GM18868 (cell line): Measurements from ENCODE around the gene C5orf47.
"Not testable (repeated sequence)": the region's sequence is repeated elsewhere in the genome, so short reads cannot be mapped to it uniquely, and the experiment has no call there.

Source experiments
- ATAC-seq: cut with Tn5 transposase; IDR thresholded peaks from one replicate; pipeline ENCODE4 v1.9.1; 2021; ENCODE audit warnings: mild to moderate bottlenecking, moderate library complexity; ENCODE audit not compliant: unreplicated experiment

Gene C5orf47

DNA sequence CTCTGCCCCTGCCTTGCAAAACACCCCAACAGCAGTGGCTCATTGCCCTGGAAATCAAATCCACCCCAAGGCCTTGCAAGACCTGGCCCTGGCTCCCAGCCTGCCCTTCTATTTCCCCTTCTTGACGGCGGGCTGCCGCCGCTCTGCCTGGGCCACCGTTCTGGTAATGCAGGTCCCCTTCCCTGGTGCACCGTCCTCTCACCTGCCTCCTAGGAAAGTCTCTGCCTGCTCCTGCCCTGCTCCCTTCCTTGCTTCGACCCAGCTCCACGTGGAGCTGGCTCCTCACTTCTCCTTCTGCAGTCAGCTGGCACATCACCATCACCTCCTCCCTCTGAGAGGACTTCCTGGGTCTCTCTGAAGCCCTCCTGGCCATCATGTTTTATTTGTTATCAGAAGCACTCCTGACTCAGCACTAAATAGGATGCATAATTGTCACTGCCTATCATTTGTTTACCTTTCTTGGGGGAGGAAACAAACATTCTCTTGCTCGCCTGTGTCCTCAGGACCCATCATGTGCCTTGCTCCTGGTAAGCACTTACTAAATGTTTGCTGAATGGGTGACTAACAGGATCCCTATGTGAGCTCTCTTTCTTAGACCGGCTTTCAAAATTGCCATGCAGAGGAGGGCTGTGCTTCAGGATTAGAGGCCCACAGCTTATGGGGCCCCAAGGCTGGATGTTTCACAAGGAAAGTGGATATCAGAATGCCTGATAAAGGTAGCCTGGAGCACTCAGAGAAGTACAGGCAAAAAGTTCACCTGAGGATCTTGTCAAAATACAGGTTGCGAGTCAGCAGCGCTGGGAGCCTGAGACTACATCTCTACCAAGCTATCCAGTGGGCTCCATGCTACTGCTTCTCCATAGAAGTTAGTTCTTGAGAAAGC is 19.6 kb upstream of the C5orf47 start:
- ATAC-seq, result no peak

DNA sequence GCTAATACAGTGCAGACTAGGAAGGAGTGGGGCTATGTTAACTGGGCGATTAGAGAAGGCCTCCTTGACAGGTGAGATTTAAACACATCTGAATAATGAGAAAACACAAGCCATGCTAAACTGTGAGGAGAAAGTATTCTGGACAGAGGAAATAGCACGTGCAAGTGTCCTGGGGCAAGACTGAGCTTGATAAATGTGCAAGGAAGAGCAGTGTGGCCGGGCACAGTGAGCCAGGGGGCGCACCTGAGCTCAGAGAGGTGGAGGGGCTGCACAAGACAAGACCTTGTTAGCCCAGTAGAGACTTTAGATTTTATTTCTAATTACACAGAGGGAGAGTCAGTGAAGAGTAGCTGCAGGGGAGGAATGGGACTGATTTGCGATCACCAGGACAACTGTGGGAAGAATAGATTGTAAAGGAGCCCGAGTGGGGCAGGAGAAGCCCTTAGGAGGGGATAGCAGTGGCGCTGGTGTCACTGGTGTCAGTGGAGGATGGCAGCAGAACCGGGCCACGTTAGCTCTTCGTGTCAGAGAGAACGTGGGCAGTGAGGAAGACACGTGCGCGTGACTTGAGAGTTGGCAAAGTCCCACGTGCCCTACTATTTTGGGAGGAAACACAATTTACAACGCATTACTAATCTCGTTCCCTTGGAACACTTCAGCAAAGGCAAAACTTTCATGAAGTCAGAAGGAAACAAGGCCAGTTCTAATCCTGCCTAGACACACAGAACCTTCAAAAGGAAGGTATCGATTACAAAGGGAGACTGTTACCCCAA is 17.9 kb upstream of the C5orf47 start:
- ATAC-seq, result no peak

DNA sequence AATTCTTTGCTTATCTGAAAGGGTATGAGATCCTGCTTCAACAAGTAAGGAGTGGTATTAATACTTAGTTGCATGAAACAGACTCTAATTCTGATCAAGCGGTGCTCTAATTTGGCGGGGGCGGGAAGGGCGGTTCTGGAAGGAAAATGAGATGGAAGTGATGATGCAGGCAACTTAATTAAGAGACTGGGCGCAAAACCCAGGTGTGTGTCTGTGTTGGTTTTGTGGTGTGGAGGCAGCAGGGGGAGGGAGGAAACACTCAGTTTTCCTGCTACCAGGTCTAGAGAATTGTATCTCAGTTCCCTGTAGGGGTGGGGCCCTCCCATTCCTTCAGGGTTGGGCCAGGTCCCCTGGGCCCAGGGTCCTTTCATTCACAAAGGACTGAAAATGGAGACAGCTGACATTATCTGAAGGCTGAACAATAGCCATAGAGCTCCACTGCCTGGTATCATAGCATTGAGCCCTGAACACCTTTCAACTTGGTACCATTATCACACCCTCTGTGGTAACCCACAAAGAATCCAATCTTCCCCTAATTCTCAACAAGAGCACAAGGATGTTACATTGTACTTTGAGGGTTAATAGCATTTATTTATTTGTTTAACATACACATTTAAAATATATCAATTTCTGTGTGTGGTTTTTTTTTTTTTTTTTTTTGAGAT is 17.2 kb upstream of the C5orf47 start:
- ATAC-seq, result no peak

DNA sequence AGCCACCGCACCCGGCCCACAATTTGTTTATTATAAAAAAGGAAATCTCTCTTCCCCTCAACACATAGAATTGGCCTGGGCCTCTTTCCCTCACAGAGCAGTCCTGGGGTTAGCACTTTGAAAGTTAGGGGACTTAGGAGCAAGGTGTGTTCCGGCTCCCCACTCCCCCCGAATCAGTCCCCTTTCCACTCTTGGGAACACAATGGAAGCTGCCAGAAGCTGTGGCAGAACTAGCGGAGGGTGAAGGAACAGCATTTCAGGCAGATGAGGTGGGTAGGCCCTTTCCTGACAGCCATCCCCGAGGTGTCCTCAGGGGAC is 16.4 kb upstream of the C5orf47 start:
- no peak for ATAC-seq

DNA sequence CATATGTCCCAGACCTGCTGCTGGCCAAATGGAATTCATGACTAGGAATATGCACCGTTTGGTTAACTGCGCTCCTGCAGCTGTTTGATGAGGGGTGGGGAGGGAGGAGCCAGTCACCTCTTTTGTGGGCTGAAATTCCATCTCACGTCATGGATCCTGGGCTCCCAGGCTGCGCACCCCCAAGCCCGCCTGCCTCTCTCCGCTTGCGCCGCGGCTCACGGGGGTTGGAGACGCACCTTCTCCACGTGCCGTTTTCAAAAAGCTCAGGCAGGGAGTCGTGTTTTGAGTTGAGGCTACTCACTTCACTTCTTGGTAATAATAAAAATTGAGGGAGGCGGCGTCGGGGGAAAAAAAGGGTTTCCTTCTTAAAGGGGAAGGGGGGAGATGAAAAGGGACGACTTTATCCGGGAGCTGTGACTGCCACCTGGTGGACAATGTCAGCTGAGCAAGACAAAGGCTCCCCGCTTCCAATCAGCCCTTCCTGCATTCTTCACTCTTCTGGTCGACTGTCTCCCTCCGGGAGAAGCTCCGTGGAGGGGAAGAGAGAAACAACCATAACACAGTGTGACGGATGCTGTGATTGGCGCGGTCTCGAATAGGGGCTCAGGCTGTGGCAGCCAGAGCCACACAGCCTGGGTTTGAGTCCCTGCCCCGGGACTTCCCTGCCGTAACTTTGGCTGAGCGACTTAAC is 15.9 kb upstream of the C5orf47 start:
- peak; percentile 84 for ATAC-seq

DNA sequence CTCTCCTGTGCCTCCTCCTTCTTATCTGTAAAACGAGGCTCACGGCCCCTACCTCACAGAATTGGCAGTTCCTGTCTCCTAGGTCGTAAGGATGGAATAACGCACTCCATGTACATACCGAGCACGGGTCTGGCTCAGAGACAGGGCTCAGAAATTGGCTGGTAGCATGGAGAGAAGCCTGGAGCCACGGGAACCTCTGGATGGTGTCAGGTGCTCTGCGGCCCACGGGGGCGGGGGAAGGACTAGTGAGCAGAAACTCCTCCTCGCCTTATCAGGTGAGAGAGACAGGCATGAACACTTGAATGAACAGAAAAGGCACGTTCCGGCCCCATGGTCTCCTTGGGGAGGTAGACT is 15.4 kb upstream of the C5orf47 start:
- peak; percentile 39 for ATAC-seq

DNA sequence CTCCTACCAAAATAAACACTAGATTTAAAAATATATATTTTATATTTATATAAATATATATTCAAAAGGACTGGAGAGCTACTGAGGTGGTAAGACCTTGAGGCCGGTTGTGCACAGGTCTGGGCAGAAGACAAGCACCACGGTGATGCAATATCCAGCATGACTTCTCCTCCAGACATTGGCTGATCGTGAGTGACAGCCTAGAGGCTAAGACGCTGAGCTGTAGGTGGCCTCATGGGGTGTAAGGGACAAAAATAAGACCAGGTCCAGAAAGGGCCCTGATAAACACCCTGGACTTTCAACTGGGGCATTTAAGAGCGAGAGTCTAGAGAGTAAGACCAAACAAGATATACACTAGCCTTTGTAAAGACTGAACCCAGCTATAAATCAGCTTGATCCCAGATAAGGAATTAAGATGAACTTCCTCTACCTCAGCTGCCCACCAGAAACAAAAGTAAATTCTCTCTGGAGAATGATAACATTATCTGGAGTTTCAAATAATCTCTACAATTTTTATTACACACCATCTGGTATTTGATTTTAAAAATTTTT is 14.2 kb upstream of the C5orf47 start:
- ATAC-seq, result no peak

DNA sequence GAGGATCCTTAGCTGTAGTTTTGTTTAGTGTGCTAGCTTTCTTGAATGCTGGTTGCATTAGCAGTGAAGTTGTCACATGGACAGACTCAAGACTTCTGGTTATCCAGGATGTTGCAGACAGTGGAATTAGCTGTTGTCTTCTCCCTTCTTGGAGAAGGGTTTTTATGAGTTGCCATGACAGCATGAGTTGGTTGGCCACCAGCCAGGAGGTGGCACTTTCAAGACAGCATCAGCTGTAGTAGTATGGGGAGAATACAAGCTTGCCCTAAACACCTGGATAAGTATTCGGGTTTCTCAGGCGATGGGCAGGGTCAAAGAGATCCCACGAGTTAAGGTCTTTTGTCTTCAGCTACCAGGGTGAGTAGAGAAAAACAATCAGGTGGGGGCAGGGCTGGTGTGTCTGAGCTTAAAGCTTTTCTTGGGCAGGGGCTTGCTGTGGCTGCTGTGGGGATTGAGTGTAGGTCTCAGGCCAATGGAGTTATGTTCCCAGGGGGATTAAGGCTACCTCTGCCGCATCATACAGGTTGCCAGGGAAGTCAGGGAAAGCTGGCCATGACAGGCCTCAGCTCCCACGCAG is 7.7 kb upstream of the C5orf47 start:
- ATAC-seq, result no peak

DNA sequence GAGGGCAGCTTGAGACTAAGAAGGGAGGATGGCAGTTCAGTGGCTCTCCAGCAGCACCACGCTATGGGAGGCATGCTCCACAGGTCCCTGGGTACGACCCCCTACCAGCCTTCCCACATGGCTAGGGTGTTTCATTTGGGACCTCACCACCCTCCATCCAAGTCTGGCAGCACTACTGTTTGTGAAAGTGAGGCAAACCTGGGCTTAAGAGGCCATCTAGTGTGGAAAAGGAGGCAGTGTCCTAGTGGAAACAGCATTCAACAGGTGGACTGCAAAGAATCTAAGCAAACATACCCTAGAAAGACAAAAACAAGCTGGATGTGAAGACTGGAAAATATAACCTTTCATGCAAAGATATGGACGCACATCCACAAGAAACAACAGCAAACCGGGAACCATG is 4.8 kb upstream of the C5orf47 start:
- no peak for ATAC-seq

DNA sequence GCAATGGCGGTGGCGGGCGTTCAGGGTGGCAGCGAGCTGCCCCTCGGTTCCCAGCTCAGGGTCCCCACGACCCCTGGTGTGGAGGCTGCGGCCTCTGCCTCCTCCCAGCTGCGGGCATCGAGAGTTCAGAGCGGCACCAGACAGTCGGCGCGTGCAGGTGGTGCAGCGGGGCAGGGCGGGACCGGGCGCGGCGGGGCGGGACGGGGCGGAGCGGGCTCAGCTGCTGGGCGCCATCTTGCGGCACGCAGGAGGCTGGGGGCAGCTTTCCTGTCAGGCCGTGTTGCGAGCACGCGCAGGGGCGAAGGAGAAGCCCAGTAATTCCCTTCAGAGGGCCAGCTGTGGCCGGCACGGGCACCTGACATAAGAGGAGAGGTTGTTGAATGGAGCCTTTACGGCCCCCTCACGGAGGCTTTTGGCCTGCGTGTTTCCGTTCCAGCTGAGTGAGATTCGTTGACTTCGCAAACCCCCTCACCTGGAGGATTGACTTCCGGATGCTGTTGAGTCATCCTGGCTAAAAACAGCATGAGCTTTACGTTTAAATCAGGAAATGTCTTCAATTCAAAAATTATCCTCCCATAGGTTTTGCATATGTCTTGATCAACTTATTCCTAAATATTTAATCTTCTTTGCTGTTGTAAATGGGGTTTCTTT is 587 bp downstream of the C5orf47 start:
- no peak for ATAC-seq

DNA sequence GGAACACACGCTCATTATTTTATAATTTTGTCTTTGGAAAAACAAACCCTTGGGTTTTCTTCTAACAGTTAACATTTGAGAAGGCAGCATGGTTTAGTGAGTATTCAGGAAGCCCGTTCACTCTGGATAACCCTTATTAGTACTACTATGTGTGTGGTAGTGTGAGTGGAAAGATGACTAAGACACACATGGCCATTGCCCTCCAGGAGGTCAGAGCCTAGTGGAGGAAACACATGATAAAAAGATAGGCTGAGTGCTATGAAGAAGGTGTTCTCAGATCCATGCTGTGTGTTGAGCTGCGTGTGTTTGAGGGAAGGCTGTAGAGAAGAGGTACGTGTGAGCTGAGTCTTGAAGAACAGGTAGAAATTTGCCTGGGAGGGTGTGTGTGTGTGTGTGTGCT is 8.4 kb downstream of the C5orf47 start:
- no peak for ATAC-seq

DNA sequence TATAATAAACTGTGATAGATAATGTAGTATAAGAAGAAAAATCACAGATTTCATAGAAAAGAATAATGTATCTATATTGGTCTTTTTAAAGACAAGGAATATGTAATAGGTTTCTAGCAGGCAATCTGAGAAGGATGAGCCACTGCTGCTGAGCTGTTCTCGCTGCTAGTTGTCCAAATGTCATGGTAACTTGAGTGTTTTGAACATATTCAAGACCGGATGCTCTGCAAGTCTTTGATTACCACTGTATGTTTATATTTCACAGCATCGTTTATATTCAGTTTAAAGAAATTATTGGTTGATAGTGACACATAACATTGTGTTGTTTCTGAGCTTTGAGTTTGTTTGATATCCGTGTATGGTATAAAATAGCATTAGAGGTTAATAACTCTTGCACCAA is 9.6 kb downstream of the C5orf47 start:
- no peak for ATAC-seq

DNA sequence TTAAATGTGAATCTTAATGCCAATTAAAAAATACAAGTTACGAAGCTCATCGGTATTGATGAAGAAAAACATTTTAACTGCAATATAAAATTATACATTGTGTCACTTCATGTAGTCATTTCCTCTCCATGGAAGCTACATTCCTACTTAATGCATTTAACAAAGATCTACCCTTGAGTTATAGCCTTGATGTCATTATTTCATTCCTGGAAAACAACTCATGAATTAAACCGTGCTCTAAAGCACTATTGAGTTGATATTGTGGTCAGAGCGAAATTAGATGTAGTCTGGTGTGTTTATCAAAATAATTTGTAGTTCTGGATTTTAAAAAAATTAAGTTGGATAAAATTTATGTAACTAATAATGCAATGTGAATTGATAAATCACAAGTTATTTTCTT is 11.1 kb downstream of the C5orf47 start:
- ATAC-seq, result no peak

DNA sequence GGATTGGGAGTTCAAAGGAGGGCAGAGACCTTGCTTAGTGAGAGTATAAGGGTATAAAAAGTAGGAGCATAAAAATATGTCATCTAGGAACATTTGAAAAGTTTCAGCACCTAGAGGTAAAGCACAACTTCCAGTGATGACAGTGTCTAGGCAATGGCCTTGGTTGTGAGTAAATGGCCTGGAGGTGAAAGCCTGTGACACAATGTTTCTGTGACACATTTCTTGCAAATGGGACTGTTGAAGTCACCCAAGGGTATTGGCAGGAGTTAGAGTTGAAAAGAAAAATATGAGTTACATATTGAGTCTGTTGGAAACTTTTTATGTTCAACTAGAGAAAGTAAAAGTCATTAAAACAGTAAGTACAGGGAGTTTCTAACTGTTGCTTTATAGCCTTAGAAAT is 14.8 kb downstream of the C5orf47 start:
- ATAC-seq, result no peak

DNA sequence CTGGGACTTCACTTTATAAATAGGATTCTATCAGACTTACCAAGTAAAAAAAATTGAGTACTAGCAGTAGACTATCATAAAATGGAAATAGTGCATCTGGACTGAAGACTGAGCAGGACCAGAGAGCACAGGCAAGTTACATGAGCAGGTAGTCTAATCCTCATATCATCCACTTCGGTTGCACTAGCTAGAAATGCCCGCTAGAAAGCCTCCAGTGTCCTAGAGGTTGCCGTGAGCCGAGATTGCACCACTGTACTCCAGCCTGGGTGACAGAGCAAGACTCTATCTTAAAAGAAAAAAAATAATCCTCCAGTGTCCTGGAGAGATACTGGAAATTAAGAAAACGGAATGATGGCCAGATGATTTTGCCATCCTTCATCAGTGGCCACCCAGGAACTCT is 20.0 kb downstream of the C5orf47 start:
- ATAC-seq, result no peak

DNA sequence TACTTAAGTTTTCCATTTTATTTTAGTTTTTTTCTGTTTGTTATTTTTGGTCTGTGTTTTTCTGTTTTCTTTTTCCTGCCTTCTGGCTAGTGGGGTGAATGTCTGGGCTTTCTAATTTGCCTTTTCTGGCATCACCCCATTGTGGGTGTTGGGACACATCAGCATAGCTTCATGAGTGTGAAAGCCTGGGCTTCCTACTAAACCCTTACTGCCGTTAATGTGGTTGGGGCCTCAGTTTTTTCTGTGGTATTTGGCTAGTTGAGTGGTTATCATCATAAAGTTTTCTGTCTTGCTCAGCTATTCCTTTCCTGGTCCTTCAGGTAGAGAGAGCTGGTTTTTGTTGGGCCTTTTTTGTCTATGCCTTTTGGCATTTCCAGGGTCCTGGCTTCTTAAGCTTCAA is 21.4 kb downstream of the C5orf47 start:
- no peak for ATAC-seq

DNA sequence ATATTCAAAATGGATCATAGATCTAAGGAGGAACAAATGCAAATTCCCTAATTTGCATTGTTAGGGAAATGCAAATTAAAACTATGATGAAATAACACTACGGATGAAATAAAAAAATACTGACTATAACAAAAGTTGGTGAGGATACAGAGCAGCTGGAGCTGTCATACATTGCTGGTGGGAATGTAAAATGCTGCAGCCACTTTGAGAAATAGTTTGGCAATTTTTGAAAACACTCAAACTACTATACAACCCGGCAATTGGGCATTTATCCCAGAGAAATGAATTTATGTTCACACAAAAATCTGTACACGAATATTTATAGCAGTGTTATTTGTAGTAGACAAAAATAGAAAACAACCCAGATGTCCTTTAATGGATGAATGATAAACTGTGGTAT is 22.5 kb downstream of the C5orf47 start:
- no peak for ATAC-seq

DNA sequence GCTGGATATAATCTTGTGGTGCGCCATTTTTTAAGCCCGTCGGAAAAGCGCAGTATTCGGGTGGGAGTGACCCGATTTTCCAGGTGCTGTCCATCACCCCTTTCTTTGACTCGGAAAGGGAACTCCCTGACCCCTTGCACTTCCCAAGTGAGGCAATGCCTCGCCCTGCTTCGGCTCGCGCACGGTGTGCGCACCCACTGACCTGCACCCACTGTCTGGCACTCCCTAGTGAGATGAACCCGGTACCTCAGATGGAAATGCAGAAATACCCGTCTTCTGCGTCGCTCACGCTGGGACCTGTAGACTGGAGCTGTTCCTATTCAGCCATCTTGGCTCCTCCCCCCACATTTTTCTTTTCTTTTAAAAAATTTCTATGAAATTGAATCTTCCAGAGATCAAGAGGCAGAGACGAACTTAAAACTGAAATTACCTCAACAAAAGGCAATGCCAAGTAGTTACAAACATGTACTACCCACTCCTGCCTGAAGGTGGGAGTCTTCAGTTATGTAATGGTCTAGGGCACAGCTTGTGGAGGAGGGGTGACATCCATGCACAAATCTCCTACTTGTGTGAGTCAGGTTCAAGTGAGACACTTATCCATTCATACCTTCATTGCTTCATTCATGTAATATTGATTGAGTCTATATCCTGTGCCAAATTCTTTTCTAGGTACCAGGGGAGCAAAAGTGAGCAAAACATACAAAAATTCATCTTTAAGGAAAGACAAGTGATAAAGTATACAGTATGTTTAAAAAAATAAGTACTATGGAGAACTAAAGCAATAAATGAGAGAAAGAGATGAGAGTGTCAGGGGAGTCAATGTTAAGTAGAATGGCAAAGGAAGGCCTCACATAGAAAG is 31.3 kb downstream of the C5orf47 start:
- not testable (repeated sequence) for ATAC-seq

DNA sequence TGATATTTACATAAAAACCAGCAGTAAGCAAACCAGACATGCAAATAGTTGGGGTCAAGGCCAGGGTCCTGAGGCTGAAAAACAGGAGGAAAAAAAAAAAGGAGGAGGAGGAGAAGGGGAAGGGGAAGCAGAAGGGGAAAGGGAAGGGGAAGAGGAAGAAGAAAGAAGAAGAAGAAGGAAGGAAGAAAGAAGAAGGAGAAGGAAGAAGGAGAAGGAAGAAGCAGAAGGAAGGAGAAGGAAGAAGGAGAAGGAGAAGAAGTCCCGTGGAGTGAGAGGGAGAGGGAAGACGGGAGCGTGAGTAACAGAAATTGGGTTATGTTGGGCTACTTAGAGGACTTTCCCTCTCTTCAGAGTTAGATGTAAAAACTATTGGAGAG is 31.9 kb downstream of the C5orf47 start:
- no peak for ATAC-seq
